HG03558 (cell line): ENCODE measurements around the gene ALOX5.
"Not testable (repeated sequence)": the region's sequence is repeated elsewhere in the genome, so short reads cannot be mapped to it uniquely, and the experiment has no call there.

Source experiments
- ATAC-seq: cut with Tn5 transposase; IDR thresholded peaks from one replicate; pipeline ENCODE4 v1.9.1; 2021; ENCODE audit warnings: moderate number of reproducible peaks; ENCODE audit not compliant: unreplicated experiment; ENCODE audit errors: extremely low read depth

The ALOX5 gene

GRCh38 chr10:45373003-45373575 is 927 bp upstream of the ALOX5 start:
- ATAC-seq: no peak

- ATAC-seq: peak; percentile 9
Measured at GRCh38 chr10:45374350-45375052, 485 bp downstream of the ALOX5 start.

- ATAC-seq: no peak
Measured at GRCh38 chr10:45375101-45375500, 1.1 kb downstream of the ALOX5 start.

- ATAC-seq: no peak
Measured at GRCh38 chr10:45375716-45376231, 1.8 kb downstream of the ALOX5 start.

GRCh38 chr10:45376371-45376801 is 2.4 kb downstream of the ALOX5 start:
- no peak for ATAC-seq

- no peak for ATAC-seq
Measured at GRCh38 chr10:45377321-45377720, 3.3 kb downstream of the ALOX5 start.

- ATAC-seq: no peak
Measured at GRCh38 chr10:45377858-45378257, 3.8 kb downstream of the ALOX5 start.

- no peak for ATAC-seq
Measured at GRCh38 chr10:45378914-45379726, 5.1 kb downstream of the ALOX5 start.

GRCh38 chr10:45379891-45380540 is 6.0 kb downstream of the ALOX5 start:
- no peak for ATAC-seq

- ATAC-seq: no peak
Measured at GRCh38 chr10:45380903-45381620, 7.0 kb downstream of the ALOX5 start.

GRCh38 chr10:45382591-45382990 is 8.6 kb downstream of the ALOX5 start:
- no peak for ATAC-seq

- no peak for ATAC-seq
Measured at GRCh38 chr10:45383682-45384330, 9.8 kb downstream of the ALOX5 start.

- no peak for ATAC-seq
Measured at GRCh38 chr10:45386657-45387056, 12.6 kb downstream of the ALOX5 start.

GRCh38 chr10:45387096-45387893 is 13.3 kb downstream of the ALOX5 start:
- ATAC-seq: no peak

- not testable (repeated sequence) for ATAC-seq
Measured at GRCh38 chr10:45389671-45390070, 15.7 kb downstream of the ALOX5 start.

- ATAC-seq: not testable (repeated sequence)
Measured at GRCh38 chr10:45391636-45392035, 17.6 kb downstream of the ALOX5 start.

- ATAC-seq: no peak
Measured at GRCh38 chr10:45395554-45395953, 21.5 kb downstream of the ALOX5 start.

GRCh38 chr10:45398595-45398994 is 24.6 kb downstream of the ALOX5 start:
- no peak for ATAC-seq

- ATAC-seq: no peak
Measured at GRCh38 chr10:45399113-45399512, 25.1 kb downstream of the ALOX5 start.
